AML-193 (cell line): ENCODE measurements around the gene HECTD4.
"Not testable (repeated sequence)": the region's sequence is repeated elsewhere in the genome, so short reads cannot be mapped to it uniquely, and the experiment has no call there.

Source experiments
- DNase-seq, 2 experiments: peaks; one replicate each; lab custom pipeline; 2025; lab: John Stamatoyannopoulos, UW

Gene HECTD4

DNA sequence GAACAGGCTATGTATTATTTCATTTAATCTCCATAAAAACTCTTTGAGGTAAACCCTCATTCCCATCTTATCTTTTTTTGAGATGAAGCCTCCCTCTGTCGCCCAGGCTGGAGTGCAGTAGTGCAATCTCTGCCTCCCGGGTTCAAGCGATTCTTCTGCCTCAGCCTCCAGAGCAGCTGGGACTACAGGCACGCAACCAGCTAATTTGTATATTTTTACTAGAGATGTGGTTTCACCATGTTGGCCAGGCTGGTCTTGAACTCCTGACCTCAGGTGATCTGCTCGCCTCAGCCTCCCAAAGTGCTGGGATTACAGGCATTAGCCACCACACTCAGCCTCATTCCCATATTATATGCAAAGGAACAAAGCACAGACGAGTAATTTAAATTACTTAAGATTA is 25.5 kb upstream of the HECTD4 start:
- DNase-seq, result not testable (repeated sequence)

DNA sequence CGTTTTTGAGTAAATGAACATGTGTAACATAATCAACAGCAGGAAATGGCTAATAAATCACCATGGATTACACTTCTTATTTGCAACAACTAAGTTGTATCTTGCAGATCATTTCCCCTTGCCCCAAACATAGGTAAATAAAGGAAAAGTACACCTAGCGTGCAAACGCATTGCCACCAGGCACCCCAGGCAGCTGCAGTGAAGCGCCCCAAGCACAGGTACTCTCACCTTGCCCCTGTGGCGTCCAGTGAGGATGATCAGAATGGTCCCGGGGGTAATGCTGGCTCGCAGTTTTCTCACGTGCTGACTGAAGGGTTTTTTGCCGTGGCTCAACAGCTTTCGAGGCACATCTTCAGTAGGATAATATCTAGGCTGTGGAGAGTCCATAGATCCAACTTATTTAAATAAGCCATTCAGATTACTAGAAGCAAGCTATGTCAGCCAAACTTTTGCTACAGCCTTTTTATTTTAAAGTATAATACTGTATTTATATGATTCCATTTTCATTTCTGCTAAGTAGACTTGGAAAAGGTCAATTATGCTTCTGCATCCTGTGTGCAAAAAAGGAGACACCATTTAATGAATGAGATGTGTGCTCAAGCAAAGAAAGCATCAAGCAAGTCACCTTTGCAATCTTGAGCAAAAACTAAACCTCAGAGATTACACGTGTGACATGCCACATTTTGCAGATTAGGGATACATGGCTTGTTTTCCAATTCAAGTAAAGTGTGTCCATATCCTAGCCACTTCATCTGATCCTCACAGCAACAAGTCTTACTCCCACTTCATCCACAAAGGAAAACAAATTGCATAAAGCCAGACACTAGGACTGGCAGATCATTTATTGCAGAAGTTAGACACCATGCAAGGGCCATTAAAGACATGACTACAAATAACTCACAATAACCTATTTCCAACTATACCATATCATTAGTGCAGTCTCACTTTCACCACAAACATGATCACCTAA is 24.6 kb upstream of the HECTD4 start:
- no peak for DNase-seq

DNA sequence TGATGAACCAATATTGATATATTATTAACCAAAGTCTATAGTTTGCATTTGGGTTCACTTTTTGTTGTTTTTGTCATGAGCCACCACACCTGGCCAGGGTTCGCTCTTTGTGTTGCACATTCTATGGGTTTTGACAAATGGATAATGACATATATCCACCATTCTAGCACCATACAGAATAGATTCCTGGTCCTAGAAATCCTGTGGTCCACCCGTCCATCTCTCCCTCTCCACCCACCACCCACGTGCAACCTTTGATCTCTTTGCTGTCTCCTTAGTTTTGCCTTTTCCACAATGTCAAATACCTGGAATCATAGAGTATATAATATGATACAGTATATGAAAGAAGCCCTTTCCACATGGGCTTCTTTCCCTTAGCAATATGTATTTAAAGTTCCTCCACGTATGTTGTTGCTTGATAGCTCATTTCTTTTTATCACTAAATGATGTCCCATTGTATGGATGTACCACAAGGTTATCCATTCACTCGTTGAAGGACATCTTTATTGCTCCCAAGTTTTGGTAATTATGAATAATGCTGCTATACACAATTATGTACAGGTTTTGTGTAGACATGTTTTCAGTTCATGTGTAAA is 19.8 kb upstream of the HECTD4 start:
- no peak for DNase-seq

DNA sequence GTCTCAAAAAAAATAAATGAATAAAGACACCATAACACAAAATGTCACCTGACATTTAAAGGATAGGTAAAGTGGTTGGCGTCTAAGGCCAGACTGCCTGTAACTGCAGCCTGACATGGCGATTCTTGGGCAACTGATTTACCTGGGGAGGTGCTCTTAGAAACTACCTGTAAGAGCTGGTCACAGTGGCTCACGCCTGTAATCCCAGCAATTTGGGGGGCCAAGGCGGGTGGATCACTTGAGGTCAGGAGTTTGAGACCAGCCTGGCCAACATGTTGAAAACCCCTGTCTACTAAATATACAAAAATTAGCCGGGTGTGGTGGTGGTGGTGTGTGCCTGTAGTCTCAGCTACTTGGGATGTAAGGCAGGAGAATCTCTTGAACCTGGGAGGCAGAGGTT is 18.8 kb upstream of the HECTD4 start:
- DNase-seq, result no peak

DNA sequence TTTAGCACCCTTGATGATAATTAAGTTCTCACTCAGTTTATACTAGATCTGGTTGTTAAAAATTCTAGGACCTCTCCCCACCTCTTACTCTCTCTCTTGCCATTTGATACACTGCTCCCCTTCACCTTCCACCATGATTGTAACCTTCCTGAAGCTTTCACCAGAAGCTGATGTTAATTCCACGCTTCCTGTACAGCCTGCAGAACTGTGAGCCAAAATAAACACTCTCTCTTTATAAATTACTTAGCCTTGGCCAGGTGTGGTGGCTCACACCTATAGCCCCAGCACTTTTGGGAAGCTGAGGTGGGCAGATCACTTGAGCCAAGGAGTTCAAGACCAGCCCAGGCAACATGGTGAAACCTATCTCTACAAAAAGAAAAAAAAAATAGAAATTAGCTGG is 11.1 kb upstream of the HECTD4 start:
- DNase-seq, result no peak

DNA sequence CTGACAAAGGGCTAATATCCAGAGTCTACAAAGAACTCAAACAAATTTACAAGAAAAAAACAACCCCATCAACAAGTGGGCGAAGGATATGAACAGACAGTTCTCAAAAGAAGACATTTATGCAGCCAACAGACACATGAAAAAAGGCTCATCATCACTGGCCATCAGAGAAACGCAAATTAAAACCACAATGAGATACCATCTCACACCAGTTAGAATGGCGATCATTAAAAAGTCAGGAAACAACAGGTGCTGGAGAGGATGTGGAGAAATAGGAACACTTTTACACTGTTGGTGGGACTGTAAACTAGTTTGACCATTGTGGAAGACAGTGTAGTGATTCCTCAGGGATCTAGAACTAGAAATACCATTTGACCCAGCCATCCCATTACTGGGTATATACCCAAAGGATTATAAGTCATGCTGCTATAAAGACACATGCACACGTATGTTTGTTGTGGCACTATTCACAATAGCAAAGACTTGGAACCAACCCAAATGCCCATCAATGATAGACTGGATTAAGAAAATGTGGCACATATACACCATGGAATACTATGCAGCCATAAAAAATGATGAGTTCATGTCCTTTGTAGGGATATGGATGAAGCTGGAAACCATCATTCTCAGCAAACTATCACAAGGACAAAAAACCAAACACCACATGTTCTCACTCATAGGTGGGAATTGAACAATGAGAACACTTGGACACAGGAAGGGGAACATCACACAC is 7.9 kb upstream of the HECTD4 start:
- not testable (repeated sequence) for DNase-seq

DNA sequence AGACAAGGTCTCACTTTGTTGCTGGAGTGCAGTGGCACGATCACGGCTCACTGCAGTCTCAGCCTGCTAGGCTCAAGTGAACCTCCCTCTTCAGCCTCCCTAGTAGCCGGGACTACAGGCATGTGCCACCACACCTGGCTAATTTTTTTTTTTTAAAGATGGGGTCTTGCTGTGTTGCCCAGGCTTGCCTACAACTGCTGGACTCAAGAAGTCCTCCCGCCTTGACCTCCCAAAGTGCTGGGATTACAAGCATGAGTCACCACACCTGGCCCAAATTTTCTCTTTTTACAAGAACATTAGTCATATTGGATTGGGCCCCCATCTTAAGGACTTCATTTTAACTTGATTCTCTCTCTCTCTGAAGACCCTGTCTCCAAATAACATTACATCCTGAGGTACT is 7.0 kb upstream of the HECTD4 start:
- no peak for DNase-seq

DNA sequence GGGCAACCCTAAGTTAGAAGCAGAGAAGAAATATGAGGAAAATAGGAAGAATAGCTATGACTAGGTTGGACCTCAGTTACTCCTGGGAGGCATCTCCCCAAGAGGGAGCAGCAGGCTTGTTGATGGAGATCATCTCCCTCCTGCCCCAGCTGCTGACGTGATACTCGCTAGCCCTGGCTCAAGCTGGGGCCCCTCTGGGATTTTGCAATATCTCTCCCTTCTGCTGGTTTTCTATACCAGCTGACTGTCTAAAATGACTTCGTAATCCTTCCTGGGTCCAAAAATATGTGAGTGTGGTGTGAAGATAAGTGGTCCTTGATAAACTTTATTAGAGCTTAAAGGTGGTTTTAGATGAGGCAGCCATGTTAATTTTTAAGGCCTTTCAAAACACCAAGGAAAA is 4.5 kb upstream of the HECTD4 start:
- peak; percentile 52 to 79 for DNase-seq

DNA sequence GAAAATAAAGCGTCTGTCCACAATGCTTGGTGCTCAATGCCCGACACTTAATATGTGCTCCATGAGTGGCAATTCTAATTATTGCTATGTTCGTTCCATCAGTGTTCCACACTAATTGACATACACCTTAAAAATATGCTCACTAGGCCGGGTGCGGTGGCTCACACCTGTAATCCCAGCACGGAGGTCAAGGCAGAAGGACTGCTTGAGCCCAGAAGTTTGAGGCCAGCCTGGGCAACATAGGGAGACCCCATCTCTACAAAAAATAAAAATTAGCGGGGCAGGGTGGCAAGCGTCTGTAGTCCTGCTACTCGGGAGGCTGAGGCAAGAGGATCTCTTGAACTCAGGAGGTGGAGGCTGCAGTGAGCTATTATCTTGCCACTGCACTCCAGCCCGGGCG is 635 bp upstream of the HECTD4 start:
- DNase-seq, result no peak

DNA sequence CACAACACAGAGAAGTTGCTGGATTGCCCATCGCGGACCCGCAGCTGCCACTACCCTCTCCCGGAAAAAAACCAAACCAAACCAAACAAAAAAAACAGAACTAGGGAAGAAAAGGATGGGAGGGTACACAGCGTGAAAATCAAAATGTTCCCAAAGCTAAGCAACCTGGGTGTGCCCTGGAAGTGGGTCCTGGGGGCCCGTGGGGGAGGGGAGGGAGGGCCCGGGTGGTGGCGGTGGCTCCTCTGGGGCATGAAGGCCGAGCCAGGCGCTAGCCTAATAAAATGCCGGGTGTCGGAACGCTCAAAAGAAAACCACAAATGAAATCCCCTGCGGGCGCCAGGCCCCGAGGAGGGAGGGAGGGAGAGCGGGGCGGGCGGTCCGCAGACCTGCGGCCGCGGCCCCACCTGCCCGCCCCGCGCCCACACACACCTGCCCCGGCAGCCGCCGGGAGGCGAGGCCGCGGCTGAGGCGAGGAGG is 787 bp downstream of the HECTD4 start:
- no peak for DNase-seq

DNA sequence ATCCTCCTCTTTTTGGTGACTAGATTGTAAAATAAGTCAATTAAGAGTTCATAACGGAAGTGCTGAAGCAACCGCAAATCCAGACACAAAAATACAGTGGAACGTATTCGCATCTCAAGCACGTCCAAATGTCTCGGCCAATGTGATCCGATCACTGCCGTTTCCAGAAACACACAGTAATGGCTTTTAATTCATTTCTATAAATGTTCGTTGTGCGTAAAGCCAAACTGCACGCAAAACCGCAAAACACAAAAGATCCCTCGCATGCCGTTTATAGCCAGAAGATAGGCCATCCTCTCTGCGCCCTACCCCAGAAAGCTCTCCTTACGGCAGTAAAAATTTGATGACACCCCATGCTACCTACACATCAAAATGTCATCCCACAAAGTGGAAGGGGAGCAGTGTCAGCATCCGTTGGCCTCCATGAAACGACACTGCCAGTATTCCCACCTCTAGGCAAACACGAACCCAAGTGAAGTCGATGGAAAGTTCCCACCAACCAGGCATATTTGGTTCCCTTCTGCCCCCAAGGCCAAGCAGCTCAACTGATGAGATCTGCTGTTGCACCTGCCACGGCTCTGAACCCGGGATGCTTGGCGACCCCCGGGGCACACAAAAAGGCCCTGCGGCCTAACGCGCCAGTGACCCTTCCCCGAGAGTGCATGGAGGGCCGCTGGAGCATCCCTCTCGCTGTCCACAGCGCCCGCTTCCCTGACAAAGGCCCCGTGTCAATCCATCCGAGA is 1.4 kb downstream of the HECTD4 start:
- DNase-seq, result no peak

DNA sequence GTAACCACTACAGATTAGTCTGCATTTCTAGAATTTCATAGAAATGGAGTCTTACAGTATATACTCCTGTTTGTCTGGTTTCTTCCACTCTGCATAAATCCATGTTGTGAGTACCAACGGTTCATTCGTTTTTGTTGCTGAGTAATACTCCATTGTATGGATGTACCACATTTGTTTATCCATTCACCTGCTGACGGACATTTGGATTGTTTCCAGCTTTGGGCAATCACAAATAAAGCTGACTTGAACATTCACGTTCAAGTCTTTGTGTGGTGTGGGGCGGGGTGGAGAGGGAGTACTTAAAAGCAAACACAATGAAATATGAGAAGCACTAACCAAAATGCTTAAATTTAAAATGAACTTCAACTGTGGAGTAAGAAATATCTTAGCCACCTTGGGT is 7.1 kb downstream of the HECTD4 start:
- no peak for DNase-seq

DNA sequence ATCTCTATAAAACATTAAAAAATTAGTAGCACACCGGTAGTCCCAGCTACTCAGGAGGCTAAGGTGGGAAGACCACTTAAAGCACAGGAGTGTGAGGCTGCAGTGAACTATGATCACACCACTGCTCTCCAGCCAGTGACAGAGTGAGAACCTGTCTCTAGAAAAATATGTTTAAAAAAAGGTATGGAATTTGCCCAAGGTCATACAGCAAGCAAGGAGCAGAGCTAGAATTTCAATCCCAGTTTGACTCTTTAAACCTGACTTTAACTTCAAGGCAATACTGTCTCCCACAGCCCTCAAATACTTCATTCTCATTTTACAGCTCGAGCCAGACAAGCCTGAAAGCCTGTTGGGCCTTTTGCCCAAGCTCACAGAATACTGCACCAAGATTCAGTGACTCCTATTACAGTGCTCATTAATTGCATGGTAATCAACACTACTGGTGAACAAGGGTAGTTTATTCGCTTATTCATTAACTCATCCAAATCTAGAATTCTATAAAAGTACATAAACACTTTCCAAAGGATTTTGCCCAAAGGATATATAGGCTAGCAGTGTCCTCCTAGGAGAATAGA is 8.0 kb downstream of the HECTD4 start:
- DNase-seq, result no peak

DNA sequence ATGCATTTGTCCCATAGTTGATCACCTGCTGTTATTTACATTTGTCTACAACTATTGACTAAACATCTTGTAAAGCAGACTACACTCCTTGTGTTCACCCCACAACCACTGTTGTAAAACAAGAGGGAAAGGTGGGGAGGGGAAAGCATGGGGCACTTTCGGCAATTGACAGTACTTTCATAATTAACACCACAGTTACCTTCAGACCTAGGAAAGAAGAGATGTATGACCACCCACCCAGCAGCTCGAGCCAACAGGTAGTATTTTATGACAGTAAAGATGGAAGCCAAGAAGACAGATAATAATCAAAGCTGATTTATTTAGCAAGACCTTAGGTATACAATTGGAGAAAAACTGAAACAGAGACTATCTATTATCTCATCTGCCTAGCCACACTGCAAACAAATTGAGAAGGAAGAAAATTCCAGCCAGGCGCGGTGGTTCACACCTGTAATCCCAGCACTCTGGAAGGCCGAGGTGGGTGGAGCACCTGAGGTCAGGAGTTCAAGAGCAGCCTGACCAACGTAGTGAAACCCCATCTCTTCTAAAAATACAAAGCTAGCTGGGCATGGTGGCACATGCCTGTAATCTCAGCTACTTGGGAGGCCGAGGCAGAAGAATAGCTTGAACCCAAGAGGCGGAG is 11.2 kb downstream of the HECTD4 start:
- no peak for DNase-seq

DNA sequence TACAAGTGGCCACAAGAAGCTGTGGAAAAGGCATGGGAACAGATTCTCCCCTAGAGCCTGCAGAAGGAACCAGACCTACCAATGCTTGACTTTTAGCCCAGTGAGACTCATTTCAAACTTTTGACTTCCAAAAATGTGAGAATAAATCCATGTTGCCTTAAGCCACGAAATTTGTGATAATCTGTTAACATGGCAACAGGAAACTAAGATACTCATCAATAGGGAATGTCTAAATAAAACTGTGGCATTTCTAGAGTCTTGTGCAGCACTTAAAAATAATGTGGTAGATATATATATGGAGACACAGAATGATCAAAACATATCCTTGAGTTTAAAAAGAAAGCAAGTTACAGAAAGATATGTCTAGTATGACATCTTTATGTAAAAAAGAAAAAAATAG is 12.0 kb downstream of the HECTD4 start:
- no peak for DNase-seq

DNA sequence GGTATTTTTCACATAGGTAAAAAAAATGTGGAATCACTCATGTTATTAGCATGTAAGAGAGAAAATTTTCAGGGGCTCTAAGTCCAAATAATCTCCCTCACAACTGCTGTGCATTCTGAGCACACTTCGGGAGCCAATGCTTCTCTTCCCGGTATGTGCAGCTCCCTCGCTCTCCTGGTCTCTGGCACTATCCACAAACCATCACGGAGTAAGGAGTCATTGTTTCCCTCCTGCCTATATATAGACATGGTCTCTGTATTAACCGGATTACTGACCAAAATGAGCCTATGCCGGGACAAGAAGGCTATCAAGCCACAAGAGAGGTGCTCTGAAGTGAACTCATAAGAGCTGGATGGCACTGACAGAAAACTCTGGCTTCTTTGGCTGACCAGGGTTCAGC is 13.4 kb downstream of the HECTD4 start:
- no peak for DNase-seq

DNA sequence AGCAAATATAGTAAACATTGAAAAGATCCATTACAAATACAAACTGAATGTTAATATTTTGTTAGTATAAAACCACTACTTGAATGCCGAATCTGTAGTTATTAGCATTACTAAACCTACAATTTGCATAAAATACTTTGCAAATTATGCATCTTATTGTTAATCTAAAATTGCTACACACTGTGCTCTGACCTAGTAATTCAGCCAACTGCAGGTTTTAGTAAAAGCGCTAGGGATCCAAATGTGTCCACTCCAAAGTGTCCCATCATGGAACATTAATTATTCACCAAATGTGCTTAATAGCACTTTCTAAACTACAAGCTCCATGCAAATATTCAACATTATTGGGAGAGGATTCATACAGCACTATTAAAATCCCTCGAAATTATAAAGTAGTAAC is 14.3 kb downstream of the HECTD4 start:
- no peak for DNase-seq

DNA sequence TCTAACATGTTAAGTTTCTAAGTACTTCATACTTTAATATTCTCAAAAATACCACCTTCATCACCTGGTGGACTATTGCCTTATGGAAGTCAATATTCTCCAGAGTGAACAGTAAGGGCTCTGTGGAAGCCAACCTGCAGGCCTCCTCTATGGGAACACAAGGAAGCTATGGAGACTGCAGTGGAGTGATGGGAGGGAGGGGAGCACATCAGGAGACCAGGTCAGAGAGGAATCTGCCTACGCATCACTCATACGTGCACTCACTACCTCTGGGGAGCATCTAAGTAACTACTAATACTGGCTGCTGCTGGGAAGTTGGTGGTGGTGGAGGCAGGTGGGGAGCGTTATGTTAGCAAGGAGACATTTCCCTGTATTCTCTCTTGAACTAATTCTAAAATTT is 19.9 kb downstream of the HECTD4 start:
- DNase-seq, result no peak

DNA sequence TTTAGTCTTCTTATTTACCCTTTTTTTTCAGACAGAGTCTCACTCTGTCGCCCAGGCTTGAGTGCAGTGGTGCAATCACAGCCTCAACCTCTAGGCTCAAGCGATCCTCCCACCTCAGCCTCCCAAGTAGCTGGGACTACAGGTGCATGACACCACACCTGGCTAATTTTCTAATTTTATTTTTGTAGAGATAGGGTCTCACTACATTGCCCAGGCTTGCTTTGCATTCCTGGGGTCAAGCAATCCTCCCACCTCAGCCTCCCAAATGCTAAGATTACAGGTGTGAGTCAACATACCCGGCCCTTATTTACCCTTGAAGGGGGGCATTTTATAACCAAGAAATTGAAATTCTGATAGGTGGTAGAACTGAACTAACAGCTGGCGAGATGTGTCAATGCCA is 21.0 kb downstream of the HECTD4 start:
- no peak for DNase-seq

DNA sequence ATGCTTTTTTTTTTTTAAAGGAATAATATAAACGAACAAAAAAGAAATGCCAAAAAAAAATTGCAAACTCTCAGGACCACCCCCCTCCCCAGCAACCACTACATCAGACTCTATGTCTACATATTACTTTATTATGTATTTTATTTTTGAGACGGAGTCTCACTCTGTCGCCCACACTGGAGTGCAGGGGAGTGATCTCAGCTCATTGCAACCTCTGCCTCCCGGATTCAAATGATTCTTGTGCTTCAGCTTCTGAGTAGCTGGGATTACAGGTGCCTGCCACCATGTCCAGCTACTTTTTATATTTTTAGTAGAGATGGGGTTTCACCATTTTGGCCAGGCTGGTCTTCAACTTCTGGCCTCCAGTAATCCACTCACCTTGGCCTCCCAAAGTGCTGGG is 22.9 kb downstream of the HECTD4 start:
- no peak for DNase-seq

DNA sequence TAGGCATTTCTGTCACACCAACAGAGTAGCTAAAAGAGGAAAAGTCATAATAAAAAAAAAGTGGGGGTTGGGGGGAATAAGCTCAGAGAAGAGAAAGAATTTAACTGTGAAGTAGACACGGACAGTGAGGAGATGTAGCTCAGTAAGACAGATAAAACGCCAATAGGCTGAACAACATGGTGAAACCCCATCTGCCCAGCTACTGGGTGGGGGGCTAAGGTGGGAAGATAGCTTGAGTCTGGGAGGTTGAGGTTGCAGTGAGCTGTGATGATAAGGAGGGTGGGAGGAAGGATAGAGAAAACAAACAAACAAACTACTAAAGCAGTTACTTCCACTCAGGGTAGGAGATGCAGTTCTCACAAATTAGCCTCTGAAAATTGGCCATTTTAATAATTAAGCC is 25.0 kb downstream of the HECTD4 start:
- DNase-seq, result no peak
